CD4-positive, alpha-beta T cell treated with Interferon gamma for 1 hour (primary cell): Measurements from ENCODE around the gene MEAK7.

ENCODE experiments used
- DNase-seq: peaks from one replicate; pipeline ENCODE4 v3.0.0-alpha.2; 2020

MEAK7 gene

GRCh38 chr16:84486126-84486525 lies 18.3 kb downstream of the MEAK7 start:
- DNase-seq, result no peak

DNA sequence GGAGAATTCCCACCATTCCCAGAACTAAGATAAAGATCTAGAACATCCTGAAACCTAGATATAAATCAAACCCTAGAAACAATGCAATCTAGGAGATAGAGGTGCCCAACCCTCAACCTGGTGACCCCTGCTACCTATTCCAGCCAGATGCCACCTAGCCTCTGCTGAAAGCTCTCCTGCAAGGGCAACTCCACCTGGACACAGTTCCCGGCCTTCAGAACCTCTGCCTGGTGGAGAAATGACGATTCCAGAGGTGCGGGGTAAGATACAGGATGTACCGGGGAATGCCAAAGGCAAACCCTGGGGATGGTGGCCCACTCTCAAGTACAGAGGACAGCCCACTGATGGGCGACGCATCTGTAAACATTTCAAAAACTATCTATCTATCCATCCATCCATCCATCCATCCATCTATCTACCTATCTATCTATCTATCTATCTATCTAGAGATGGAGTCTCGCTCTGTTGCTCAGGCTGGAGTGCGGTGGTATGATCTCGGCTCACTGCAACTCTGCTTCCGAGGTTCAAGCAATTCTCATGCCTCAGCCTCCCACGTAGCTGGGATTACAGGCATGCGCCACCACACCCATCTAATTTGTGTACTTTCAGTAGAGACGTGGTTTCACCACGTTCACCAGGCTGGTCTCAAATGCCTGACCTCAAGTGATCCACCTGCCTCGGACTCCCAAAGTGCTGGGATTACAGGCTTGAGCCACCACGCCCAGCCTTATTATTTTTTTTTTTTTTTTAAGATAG lies 19.0 kb downstream of the MEAK7 start:
- no peak for DNase-seq

GRCh38 chr16:84484579-84485254 lies 19.7 kb downstream of the MEAK7 start:
- no peak for DNase-seq

- DNase-seq, result no peak
Observed at GRCh38 chr16:84483882-84484565, 20.4 kb downstream of the MEAK7 start.

GRCh38 chr16:84482951-84483881 lies 21.2 kb downstream of the MEAK7 start:
- DNase-seq, result no peak

GRCh38 chr16:84482001-84482891 lies 22.2 kb downstream of the MEAK7 start:
- DNase-seq, result no peak

GRCh38 chr16:84481051-84481735 lies 23.3 kb downstream of the MEAK7 start:
- DNase-seq, result no peak

GRCh38 chr16:84479716-84480450 lies 24.6 kb downstream of the MEAK7 start:
- no peak for DNase-seq

GRCh38 chr16:84478172-84478947 lies 26.1 kb downstream of the MEAK7 start:
- no peak for DNase-seq

DNA sequence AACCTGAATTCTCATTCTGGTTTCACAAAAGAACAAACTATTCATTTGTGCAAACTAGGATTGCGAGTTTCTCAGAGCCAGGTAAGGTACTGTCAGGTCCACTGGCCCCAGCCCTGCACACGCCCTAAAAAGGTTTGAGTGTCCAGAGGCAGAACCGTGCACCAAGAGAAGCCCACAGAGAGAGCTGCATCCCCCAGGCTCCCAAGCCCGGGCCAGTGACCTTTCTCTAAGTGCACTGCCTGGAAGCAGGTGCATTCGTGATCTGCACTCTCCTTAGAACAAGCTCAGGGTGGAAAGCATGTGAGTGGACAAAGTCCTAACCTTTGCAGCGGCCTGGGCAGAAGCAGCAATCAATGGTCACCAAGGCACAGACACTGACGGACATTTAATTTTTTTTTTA lies 26.8 kb downstream of the MEAK7 start:
- no peak for DNase-seq

- DNase-seq, result no peak
Observed at GRCh38 chr16:84476401-84476800, 28.1 kb downstream of the MEAK7 start.

DNA sequence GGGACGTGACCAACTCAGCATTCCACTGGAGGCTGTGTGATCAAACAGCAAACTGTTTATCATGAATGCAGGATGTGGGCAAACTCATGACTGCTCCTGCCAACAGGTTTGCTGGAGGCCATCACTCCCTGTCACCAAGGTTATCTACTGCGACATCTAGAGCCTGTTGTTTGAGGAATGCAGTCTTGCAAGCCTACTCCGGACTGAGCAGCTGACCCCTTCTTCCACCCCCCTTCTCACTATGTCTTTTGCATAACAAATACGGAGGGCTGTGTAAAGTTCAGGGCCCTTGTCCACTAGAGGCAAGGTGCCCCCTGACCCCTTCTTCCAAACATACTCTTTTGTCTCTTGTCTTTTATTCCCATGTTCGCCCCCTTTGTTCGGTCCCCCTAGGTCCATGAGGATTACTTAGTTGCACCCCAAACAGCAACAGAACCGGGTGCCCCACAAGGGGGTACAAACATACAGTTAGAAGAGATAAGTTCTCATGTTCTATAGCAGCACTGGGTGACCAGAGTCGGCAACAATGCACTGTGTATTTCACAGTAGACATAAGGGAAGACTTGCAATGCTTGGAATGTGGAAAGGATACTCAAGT lies 28.7 kb downstream of the MEAK7 start:
- DNase-seq, result no peak

GRCh38 chr16:84471966-84472365 lies 32.5 kb downstream of the MEAK7 start:
- DNase-seq, result no peak

DNA sequence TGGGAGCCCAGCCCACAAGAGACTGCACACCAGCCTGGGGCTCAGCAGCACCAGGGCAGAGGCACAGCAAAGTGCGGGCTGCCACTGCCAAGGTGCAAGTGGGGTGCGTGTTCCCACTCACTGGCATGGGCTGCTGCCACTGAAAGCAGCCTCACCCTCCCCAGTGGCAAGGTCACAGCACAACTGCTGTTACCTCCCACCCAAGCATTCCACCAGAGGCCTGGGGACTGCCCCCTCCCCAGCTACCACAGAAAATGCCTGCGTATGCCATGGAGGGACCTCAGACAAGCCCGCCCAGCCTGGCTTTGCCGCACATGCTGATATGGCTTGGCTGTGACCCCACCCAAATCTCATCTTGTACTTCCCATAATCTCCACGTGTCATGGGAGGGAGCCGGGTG lies 33.1 kb downstream of the MEAK7 start:
- DNase-seq, result no peak

DNA sequence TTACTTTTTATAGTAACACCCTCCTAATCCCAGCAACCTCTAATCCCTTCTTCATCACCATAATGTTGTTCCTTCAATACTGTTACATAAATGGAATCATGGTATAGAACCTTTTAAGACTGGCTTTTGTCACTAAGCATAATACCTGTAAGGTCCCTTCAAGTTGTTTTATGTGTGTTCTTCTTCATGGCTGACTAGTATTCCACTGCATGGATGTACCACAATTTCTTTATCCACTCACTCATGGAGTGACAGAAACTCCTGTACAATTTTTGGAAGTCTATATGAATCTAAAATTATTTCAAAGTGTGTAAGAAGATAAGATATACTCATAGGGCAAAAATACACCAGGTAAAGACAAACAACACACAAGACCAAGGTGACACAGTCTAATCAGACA lies 36.8 kb downstream of the MEAK7 start:
- no peak for DNase-seq

GRCh38 chr16:84467256-84467655 lies 37.2 kb downstream of the MEAK7 start:
- no peak for DNase-seq

GRCh38 chr16:84466692-84467091 lies 37.8 kb downstream of the MEAK7 start:
- DNase-seq, result no peak

DNA sequence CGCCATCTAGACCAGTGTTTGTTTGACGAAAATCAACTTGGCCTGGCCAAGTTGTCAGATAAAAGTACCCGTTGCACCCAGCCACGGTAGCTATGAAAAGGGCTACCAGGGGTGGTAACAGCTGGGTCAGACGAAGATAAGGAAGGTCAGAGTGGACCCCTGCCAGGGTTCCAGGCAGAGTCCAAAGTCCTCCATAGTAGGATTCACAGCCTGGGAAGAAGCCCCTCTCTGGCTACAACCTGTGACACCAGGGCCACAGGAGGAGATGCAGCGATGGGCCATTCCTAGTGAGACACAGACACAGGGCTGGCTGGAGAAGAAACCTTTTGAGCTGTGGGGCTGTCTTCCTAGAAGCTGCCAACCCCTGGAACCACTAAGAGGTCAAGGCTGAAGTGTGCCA lies 39.3 kb downstream of the MEAK7 start:
- no peak for DNase-seq

- DNase-seq, result no peak
Observed at GRCh38 chr16:84464116-84464515, 40.3 kb downstream of the MEAK7 start.
